NCI-H446 (cell line): ENCODE data around the gene SUPT6H.
A peak's percentile ranks its signal among the peaks of the same experiment; 100 is the strongest.

ENCODE experiments used
- DNase-seq, 2 experiments: peaks; one replicate each; lab custom pipeline; 2025; lab: John Stamatoyannopoulos, UW

The SUPT6H gene

GRCh38 chr17:28661635-28662526, at the start of gene SUPT6H, which contains the start of gene SDF2:
Gene SUPT6H, plus strand, starts transcription at chr17:28662205. Its CDS starts 11,197 bp downstream, at chr17:28673402.
Gene SDF2, minus strand, starts transcription at chr17:28661906. Its CDS starts 30 bp downstream, at chr17:28661876.
- peak; percentile 81 to 83 for DNase-seq

DNA sequence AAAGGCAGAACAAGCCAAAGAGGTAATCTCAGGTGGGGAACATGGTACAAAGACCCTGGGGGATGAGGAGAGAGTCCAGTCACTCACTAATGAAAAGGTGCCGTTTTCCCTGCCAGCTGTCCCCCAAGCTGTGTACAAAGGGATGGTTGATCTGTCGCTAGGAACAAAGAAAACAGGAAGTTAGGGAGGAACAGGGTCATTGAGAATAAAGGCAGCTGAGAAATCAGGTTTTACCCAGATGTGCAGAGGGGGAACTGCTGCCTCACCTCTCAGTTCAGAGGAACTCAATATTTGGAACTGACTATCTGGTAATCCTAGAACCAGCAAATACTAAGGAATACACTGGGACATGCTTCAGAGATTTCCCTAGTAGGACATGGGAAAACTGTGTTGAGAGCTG, 49.5 kb upstream of the SUPT6H start:
- no peak for DNase-seq

GRCh38 chr17:28612936-28613872, 48.8 kb upstream of the SUPT6H start:
- peak in 1 of 2 experiments; percentile 18 for DNase-seq

- no peak for DNase-seq
Measured at GRCh38 chr17:28613931-28614381, 48.0 kb upstream of the SUPT6H start, which contains the start of gene RSKR. Gene RSKR, minus strand, starts transcription at chr17:28614185. Its CDS starts 24 bp downstream, at chr17:28614161.

DNA sequence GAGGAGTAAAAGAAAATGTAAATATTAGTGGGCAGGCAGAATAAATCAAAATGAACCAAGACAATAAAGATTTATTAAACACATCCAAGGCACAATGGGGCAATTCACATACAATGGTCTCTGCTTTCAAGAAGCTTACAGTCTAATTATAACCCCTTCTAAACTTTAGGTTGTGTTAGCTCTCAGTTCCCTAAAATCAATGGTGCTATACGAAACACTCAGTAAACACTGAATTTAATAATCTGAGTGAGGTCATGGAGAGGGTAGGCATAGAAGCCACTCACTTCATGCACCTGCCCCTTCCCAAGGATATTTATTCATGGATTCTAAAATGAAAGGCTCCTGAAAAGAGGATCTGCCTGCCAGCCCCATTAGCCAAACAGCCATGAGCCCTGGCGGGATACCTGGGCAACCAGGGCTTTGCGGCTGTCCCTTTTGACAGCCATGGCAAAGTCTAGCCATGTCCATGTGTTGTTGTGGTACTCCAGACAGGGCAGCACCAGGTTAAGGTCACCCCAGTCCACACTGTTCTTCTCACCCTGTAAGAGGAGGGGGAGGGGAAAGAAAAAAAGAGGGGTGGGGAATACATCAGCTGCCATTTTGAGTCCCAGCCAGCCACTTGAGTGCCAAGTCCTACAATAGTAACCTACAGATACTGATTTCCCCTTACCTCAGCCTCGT, 46.6 kb upstream of the SUPT6H start:
- no peak for DNase-seq

- no peak for DNase-seq
Measured at GRCh38 chr17:28616281-28616680, 45.7 kb upstream of the SUPT6H start.

DNA sequence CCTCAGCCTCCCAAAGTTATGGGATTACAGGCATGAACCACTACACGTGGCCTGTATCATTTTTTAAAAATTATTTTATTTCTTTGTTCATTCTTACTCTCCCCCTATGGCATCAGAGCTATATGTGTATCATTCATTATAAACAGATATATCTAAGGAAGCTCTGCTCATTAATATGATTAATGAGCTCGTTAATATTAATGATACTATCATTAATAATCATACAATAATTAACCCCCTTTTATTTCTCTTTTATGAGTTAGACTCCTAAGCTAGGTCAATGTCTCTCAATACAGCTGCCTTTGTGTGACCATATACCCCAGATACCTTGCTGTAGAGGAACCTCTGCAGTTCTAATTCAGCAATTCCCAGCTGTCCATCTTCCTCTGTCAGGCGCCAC, 43.5 kb upstream of the SUPT6H start:
- DNase-seq, result no peak

DNA sequence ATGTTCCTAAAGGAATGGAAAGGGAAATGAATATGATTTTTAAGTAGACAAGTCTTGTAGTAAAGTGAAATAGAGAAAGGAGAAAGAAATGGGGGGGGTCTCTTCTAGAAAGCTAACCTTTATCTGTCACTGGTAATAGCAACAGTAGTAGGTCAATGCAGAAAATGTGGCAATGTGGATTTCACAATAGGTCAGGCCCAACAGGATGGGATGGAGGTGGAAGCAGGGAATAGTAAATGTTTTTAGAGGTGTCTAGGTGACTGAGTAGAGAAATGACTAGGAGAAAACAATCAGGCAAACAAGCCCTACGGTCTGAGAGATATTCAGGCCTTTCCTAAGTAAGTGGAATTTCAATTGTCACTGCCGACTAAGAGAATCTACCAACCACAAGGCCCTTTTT, 42.0 kb upstream of the SUPT6H start:
- DNase-seq, result no peak

- no peak for DNase-seq
Measured at GRCh38 chr17:28622186-28622585, 39.8 kb upstream of the SUPT6H start.

DNA sequence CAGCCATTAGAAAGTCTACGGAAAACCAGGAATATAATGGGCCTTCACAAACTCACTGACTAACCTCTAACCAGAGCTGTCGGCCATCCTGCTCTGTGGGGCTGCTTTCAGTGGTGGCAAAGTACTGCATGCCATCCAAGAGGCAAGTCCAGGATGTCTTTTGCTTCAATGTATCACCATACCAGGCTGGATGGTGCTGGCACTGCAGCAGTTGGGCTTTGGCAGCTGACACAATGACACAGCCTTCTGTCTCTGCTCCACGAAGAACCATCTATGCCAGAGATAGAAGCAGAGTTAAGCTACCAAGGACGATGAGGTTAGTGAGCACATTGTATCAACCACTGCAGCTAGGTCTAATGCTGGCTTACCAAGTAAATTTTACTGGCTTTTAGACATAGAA, 38.3 kb upstream of the SUPT6H start:
- no peak for DNase-seq

DNA sequence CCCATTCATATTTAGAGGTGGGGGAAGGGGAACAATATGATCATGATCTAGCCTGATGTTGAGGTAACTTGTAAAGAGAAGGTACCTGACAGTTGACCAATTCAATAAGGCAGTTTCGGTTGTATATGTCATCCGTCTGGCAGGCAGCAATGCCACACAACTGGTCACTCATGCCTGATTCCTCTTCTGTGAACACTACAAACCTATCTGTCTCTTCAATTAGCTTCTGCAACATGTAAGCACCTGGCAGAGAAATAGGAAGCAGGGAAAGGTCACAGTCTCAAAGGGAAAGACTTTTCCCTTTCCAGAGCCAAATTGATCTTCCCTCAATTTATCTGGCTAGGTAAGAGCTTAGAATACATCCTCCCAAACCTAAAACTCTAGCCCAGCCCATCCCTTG, 37.9 kb upstream of the SUPT6H start:
- no peak for DNase-seq

DNA sequence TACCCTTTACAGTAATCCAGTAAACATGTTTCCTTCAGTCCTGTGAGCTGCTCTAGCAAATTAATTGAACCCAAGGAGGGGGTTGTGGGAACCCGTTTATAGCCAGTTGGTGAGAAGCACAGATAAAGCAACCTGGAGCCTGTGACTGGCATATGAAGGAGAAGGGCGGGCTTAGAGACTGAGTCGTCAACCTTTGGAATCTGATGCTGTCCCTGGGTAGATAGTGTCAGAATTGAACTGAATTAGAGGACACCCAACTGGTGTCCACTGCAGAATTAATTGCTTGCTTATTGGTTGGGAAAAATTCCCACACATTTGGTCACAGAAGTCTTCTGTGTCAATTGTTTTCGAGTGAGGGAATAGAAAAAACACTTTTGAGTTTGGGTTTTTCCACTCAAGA, 35.2 kb upstream of the SUPT6H start:
- no peak for DNase-seq

DNA sequence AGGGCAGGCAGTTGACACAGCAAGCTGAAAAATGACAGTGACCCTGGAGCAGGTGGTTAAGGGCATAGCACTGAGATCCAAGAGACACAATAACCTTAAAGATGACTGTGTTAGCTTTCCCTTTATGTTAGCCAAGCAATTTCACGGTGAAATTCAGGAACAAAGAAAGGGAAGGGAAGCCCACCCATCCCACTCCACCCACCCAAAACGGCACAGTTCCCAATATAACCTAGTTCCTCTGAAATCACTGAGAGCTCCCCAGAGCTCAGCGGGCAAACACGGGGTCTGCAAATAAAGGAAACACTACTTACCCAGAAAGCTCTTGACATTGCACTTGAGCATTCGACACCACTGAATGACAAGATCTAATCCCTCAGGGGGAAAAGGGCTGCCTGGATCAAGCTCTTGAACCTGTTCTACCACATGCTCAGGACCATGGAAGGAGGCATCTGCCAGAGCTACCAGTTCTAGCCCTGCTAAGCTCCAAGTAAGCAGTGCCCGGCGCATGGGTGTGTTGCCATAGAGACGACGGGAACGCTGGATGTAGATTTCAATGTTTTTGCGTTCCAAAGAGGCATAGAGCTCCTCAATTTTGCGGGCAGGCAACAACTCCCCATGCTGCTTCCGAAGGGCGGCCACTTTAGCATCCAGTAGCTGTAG, 27.7 kb upstream of the SUPT6H start:
- no peak for DNase-seq

DNA sequence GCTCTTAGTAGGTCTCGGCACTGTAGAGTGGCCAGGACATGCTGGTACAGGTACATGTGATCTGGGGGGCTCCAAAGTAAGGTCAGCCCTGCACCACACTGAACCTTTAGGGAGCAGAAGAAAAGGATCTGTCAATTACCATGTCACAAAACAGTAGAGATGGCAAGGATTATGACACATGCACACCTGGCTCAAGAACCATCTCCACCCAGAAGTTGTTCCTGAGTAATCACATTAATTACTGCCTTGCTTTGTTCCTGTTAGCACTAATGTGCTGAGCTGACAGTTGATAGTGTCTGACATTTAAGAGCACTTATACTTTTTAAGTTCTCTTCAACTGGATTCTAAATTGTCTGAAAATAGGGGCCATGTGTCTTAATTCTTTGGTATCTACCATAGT, 26.5 kb upstream of the SUPT6H start:
- DNase-seq, result no peak

GRCh38 chr17:28641579-28641978, 20.4 kb upstream of the SUPT6H start:
- DNase-seq, result no peak

DNA sequence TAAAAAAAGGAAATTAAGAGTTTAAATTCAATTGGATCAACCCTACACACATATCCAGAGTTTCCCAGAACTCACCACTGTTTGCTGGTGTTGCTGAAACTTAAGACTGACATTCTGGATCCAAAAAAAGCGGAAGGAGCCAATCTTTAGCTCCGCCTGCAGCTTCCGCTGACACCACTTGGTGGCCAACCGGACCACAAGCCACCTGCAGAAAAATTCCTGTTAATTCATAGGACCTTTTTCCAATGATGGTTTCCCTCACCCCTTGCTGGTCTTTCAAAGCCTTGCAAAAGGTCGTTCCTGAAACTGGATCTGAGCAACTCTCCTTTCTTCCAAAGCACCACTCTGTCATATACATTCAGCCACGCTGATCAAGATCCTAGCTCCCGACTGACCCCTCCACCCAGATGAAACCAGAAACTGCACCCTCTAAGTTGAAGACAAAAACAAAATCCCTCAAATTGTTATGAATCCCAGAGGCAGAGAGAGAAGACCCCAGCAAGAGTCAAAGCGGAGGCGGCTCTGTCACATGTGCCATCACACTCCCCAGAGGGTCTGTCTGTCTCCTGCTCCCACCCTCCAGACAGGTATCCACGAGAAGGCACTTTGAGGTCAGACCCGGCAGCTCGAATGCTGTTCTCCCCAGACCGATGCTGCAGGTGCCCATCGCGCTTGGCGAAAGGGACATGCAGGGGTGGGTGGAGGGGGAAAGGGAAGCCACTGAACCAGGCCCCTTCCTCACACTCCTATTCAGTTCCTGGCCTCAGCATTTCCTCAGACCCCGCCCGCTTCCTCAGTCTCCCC, 17.8 kb upstream of the SUPT6H start:
- peak in 1 of 2 experiments; percentile 43 for DNase-seq

GRCh38 chr17:28644787-28645575, 17.0 kb upstream of the SUPT6H start, which contains the start of gene BLTP2:
Gene BLTP2, minus strand, starts transcription at chr17:28645158. Its CDS starts 102 bp downstream, at chr17:28645056.
- DNase-seq, result peak; percentile 82 to 96

DNA sequence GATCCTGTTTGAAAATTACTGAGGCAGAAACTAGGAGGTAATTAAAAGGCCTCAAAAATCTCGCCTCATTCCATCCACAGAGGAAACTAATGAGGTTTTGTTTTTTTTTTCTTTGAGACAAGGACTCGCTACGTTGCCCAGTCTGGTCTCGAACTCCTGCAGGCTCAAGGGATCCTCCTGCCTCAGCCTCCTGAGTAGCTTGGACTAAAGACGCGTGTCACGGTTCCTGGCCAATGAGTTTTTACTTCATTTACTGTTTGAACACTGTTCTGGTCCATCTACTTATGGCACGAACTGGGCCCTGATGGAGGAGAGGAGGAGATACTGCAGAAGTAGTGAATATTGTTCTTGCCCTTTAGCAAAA, 16.4 kb upstream of the SUPT6H start:
- no peak for DNase-seq

DNA sequence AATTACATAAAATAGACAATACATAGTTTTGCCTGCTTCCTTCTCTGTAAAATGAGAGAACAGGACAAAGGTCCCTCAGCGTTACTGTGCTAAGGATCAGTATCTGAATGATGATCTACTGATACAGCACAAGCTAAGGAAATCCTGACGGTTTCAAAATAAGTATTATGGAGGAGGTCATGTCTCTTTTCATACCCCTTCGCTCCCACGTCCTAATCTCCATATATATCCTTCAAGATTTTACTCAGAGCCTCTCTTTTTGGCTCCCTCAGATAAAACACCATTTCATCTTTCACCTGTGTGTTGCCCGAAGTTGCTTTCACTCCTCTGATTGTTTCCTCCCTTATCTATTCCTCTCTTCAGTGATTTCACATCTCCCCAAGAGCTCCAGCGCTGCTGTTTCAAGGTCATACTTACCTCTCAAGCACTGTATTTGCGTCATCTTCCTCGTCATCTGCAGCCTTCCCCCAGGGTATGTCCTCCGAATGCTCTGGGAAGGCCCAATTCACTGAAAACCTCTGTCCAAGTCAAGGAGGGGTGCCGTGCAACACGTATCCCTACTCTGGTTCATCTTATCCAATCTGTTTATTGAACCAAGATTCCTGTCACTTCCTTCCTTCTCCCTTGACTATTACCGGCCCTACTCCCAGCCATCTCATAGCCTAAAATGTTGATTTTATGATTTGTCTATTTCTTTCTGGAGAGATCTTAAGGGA, 15.8 kb upstream of the SUPT6H start:
- no peak for DNase-seq
